ENCODE results near the gene RIPOR2.

GRCh38 chr6:24881376-24881775 is 54.4 kb downstream of the RIPOR2 start:
- TF ChIP-seq REST (IDR thresholded peaks at IDR 0.05; ENCODE audit: unreplicated experiment) (no peak), NANOG (IDR thresholded peaks at IDR 0.05; ENCODE audit: borderline replicate concordance) (no peak), EZH2 (IDR thresholded peaks at IDR 0.05; ENCODE audit: low read depth, unreplicated experiment) (no peak), POLR2AphosphoS5 (IDR thresholded peaks at IDR 0.05; ENCODE audit: low read depth) (no peak), CTCF (conservative IDR thresholded peaks at IDR 0.05; ENCODE audit: low read depth in 2 of 2) (no peak), EZH2phosphoT487 (IDR thresholded peaks at IDR 0.05; ENCODE audit: unreplicated experiment) (no peak), JUNB (IDR thresholded peaks at IDR 0.05; ENCODE audit: unreplicated experiment) (no peak)

Measured in GM23338 (cell line).